HG03354 (cell line): ENCODE data around the gene COL18A1.

ENCODE experiments used
- ATAC-seq: cut with Tn5 transposase; IDR thresholded peaks from one replicate; pipeline ENCODE4 v1.9.1; 2021; ENCODE audit warnings: mild to moderate bottlenecking; ENCODE audit not compliant: unreplicated experiment, poor library complexity, severe bottlenecking

Gene COL18A1

GRCh38 chr21:45545691-45546531, 140.9 kb downstream of the COL18A1 start:
- ATAC-seq: no peak

GRCh38 chr21:45546636-45547544, 141.9 kb downstream of the COL18A1 start:
- ATAC-seq: no peak

- ATAC-seq: no peak
These were observed 142.6 kb downstream of the COL18A1 start for GRCh38 chr21:45547545-45547900.

GRCh38 chr21:45548711-45549491, 143.9 kb downstream of the COL18A1 start:
- no peak for ATAC-seq

- no peak for ATAC-seq
These were observed 144.9 kb downstream of the COL18A1 start for GRCh38 chr21:45549626-45550463.

GRCh38 chr21:45550522-45551210, 145.7 kb downstream of the COL18A1 start:
- peak; percentile 41 for ATAC-seq

GRCh38 chr21:45551316-45551715, 146.4 kb downstream of the COL18A1 start:
- ATAC-seq: no peak

- no peak for ATAC-seq
These were observed 147.1 kb downstream of the COL18A1 start for GRCh38 chr21:45551783-45552695.

GRCh38 chr21:45552696-45553391, 147.9 kb downstream of the COL18A1 start:
- no peak for ATAC-seq

GRCh38 chr21:45554477-45555175, 149.7 kb downstream of the COL18A1 start:
- ATAC-seq: peak; percentile 62

- ATAC-seq: no peak
These were observed 150.2 kb downstream of the COL18A1 start for GRCh38 chr21:45555251-45555556.

GRCh38 chr21:45555557-45556301, 150.8 kb downstream of the COL18A1 start:
- ATAC-seq: no peak

GRCh38 chr21:45556302-45556644, 151.3 kb downstream of the COL18A1 start:
- no peak for ATAC-seq

- ATAC-seq: no peak
These were observed 152.0 kb downstream of the COL18A1 start for GRCh38 chr21:45556645-45557615.

- no peak for ATAC-seq
These were observed 152.7 kb downstream of the COL18A1 start for GRCh38 chr21:45557616-45558043.
